Measurements from ENCODE around the gene ZFHX2. TPM values are rescaled to one million over a fixed set of nuclear protein-coding genes. Genes with fewer than 3 reads are reported as not detected.

Gene ZFHX2
- total RNA-seq, 1 donor from 2014 or later, result 0.74 TPM

DNA sequence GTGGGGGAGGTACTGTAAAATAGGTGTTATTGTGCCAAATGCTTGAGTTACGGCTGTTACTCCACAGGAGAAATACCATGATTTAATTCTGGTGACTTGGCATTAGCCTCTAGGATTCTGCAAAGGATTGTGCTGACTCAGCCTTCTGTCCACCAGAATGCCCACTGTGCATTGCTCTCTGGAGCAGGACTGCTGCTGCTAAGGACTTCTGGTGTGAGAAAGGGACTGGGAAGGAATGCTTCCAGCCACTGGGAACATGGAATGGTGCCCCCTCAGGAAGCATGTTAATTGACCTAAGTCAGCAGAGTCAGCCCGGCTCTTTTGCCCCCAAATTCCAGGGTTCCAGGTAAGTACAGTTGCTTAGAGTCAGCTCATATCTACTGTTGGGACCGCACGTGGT, 32.9 kb downstream of the ZFHX2 start:
- Histone ChIP-seq H3K4me3 (no peak overlapping the region), H3K27me3 (no peaks in the 10 kb centered on the region), H3K9me3 (no peaks in the 10 kb centered on the region), H3K36me3 (no peaks in the 10 kb centered on the region), H3K27ac (no peak overlapping the region), H3K4me1 (no peaks in the 10 kb centered on the region)
- TF ChIP-seq, protein P1, sequence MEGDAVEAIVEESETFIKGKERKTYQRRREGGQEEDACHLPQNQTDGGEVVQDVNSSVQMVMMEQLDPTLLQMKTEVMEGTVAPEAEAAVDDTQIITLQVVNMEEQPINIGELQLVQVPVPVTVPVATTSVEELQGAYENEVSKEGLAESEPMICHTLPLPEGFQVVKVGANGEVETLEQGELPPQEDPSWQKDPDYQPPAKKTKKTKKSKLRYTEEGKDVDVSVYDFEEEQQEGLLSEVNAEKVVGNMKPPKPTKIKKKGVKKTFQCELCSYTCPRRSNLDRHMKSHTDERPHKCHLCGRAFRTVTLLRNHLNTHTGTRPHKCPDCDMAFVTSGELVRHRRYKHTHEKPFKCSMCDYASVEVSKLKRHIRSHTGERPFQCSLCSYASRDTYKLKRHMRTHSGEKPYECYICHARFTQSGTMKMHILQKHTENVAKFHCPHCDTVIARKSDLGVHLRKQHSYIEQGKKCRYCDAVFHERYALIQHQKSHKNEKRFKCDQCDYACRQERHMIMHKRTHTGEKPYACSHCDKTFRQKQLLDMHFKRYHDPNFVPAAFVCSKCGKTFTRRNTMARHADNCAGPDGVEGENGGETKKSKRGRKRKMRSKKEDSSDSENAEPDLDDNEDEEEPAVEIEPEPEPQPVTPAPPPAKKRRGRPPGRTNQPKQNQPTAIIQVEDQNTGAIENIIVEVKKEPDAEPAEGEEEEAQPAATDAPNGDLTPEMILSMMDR (IDR thresholded peaks at IDR 0.05), result no peak
- TF ChIP-seq POLR2AphosphoS5 (IDR thresholded peaks at IDR 0.05; ENCODE audit: insufficient read depth in 1 of 2, low read depth in 1 of 2) (no peak), POLR2A (IDR thresholded peaks at IDR 0.05) (no peak)
- intact Hi-C loops (cut with DNase I), result no loop called here
- no peak for DNase-seq (ENCODE audit: extremely low spot score in 2 of 2)

DNA sequence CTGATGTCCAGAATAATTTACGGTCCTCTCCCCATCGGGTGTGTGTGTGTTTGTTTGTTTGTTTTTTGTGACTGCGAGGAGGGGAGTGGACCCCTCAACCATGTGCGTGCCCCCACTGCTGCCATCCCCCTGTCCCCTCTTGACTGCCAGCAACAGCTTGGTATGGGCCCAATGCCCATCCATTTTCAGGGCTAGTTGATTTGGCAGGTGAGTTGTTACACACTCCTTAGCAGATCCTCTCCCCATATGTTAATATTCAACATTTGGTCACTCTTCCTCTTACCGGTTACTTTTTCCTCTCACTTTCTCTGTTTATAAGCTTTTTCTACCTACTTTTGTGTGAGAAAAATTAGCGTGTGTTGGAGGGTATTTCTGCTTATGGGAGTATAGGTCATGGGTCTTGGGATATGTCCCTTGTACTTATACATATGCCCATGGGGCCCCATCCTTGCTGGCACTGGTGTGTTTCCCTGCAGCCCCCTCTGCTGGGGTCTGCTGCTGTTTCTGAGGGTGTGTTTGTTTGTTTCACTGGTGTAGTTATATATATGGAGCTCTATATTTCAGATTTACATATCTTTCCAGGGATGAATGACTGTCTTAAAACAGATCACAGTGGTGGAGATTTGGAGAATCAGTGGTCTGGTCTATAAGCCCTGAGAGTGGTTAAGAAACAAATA, 33.8 kb downstream of the ZFHX2 start:
- no peaks in the 10 kb centered on the region for H3K4me1 ChIP-seq

DNA sequence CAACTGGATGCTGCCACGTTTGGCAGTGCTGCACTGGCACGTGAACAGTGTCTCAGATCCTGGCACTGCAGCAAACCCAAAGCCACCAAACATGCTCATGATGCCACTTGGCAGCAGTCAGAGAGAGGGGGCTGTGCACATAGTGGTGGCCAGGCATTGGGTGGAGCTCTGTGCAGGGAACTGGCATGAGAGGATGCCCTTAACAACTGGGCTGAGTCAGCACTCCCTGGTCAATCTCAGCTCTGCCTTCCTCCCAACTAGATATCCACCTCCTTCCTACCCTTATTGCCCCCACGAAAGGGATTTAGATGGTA, 37.0 kb downstream of the ZFHX2 start:
- no peak for TF ChIP-seq POLR2A (IDR thresholded peaks at IDR 0.05)
- no peak for TF ChIP-seq POLR2AphosphoS5 (IDR thresholded peaks at IDR 0.05; ENCODE audit: insufficient read depth in 1 of 2, low read depth in 1 of 2)
- TF ChIP-seq, protein P1 (IDR thresholded peaks at IDR 0.05), result no peak
- no peaks in the 10 kb centered on the region for H3K27me3 ChIP-seq
- intact Hi-C loops (cut with DNase I), result no loop called here
- no peak for DNase-seq (ENCODE audit: extremely low spot score in 2 of 2)
- H3K27ac ChIP-seq, result no peak overlapping the region
- no peaks in the 10 kb centered on the region for H3K4me1 ChIP-seq
- H3K36me3 ChIP-seq, result no peaks in the 10 kb centered on the region
- no peaks in the 10 kb centered on the region for H3K9me3 ChIP-seq
- H3K4me3 ChIP-seq, result no peak overlapping the region

More for the DNA sequence above, 33.8 kb downstream of the ZFHX2 start:
- TF ChIP-seq, protein P1 (IDR thresholded peaks at IDR 0.05), result no peak
- no peak for TF ChIP-seq POLR2AphosphoS5 (IDR thresholded peaks at IDR 0.05; ENCODE audit: insufficient read depth in 1 of 2, low read depth in 1 of 2)
- no peak for TF ChIP-seq POLR2A (IDR thresholded peaks at IDR 0.05)
- no peak overlapping the region for H3K4me3 ChIP-seq
- intact Hi-C loops (cut with DNase I), result no loop called here
- no peak for DNase-seq (ENCODE audit: extremely low spot score in 2 of 2)
- H3K27ac ChIP-seq, result no peak overlapping the region
- no peaks in the 10 kb centered on the region for H3K9me3 ChIP-seq
- H3K27me3 ChIP-seq, result no peaks in the 10 kb centered on the region
- no peaks in the 10 kb centered on the region for H3K36me3 ChIP-seq

DNA sequence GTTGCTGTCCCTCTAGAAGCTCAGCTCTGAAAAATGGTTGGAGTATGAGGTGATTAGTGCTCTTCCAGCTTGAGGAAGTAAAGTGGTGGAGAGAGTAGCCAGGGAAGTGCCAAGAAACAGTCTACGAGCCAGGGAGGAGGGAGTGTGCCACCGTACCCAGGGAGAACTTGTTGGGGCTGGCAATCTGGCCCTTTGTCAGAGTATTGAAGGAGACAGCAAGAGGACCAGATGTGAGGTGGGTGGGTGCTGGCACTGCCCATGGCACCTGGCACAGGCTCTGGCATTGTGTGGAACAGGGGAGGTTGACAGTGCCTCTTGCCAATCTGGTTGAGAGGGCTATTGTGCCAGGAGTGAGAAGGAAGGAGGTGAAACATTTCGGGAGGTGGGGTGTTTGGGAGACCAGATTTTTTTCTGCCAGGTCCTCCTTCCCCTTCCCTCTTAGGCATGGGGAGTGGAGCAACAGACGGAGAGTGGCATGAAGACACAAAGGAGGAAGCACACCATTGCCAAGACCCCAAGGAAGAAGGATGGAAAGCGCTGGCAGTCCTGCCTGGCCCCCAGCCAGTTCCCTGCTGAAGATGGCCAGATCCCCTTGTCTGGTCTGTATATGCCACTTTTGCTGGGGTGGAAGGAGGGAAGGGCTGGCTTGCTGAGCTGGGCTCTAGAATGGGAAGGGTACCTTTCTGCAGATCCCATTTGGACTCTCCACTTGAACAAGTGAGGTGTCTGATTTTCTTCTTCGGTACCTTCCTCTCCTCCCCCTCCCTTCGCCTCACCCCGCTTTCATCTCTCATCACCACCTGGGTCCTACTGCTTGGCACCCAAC, 37.5 kb downstream of the ZFHX2 start:
- H3K27me3 ChIP-seq, result no peaks in the 10 kb centered on the region
- H3K4me1 ChIP-seq, result no peaks in the 10 kb centered on the region
- TF ChIP-seq, protein P1 (IDR thresholded peaks at IDR 0.05), result no peak
- TF ChIP-seq POLR2A (IDR thresholded peaks at IDR 0.05) (no peak), POLR2AphosphoS5 (IDR thresholded peaks at IDR 0.05; ENCODE audit: insufficient read depth in 1 of 2, low read depth in 1 of 2) (no peak)
- DNase-seq (ENCODE audit: extremely low spot score in 2 of 2), result no peak
- H3K36me3 ChIP-seq, result no peaks in the 10 kb centered on the region
- intact Hi-C loops (cut with DNase I), result no loop called here
- H3K9me3 ChIP-seq, result no peaks in the 10 kb centered on the region
- H3K4me3 ChIP-seq, result no peak overlapping the region
- no peak overlapping the region for H3K27ac ChIP-seq

Data from vagina (tissue), 2 donors.